Measurements from ENCODE around the gene ZNF467.

ZNF467 gene

DNA sequence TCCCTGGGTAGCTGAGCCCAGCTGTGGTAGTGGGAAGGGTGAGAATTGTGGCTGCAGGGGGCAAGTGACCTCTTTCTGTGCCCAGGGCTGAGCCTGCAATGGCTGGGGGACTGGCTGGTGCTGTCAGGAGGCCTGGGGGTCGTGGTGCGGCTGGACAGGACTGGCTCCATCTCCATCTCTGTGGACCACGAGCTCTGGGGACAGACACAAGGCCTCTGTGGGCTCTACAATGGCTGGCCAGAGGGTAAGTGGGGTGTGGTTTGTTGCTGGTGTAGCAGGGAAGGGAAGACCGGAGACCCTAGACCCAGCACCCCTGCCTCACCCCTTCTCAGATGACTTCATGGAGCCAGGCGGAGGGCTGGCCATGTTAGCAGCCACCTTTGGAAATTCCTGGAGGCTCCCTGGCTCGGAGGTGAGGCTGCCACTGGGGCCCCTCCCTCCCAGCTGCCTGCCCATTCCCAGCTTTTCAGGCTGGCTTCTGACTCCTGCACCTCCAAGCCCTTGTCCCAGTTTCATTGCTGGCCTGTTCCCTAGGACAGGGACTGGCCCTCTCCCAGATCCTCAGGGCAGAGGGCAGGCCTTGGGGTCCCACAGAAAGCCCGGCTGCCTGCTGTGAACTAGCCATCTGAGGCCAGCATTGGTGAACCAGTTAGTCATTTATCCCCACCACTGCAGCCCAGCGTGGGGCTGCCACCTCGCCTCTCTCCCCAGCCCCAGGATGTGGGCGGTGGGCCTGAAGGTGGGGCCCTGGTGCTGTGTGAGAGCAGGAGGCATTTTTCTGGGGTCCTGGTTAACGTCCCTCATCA, 5.5 kb upstream of the ZNF467 start:
- Histone ChIP-seq H3K4me3 (replicated peaks; ENCODE audit: insufficient read depth, low read length) (no peak overlapping the region), H3K27me3 (ENCODE audit: insufficient read depth, poor library complexity, severe bottlenecking) (no peaks in the 10 kb centered on the region), H3K27ac (replicated peaks) (no peak overlapping the region)
- no peak for TF ChIP-seq SPI1 (IDR thresholded peaks at IDR 0.05; ENCODE audit: borderline replicate concordance, low read depth)
- TF ChIP-seq, protein P1, sequence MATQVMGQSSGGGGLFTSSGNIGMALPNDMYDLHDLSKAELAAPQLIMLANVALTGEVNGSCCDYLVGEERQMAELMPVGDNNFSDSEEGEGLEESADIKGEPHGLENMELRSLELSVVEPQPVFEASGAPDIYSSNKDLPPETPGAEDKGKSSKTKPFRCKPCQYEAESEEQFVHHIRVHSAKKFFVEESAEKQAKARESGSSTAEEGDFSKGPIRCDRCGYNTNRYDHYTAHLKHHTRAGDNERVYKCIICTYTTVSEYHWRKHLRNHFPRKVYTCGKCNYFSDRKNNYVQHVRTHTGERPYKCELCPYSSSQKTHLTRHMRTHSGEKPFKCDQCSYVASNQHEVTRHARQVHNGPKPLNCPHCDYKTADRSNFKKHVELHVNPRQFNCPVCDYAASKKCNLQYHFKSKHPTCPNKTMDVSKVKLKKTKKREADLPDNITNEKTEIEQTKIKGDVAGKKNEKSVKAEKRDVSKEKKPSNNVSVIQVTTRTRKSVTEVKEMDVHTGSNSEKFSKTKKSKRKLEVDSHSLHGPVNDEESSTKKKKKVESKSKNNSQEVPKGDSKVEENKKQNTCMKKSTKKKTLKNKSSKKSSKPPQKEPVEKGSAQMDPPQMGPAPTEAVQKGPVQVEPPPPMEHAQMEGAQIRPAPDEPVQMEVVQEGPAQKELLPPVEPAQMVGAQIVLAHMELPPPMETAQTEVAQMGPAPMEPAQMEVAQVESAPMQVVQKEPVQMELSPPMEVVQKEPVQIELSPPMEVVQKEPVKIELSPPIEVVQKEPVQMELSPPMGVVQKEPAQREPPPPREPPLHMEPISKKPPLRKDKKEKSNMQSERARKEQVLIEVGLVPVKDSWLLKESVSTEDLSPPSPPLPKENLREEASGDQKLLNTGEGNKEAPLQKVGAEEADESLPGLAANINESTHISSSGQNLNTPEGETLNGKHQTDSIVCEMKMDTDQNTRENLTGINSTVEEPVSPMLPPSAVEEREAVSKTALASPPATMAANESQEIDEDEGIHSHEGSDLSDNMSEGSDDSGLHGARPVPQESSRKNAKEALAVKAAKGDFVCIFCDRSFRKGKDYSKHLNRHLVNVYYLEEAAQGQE (IDR thresholded peaks at IDR 0.05; ENCODE audit: insufficient replicate concordance, low read depth) = no peak
- DNase-seq (ENCODE audit: low read depth in 1 of 2, low spot score in 1 of 2) = no peak

DNA sequence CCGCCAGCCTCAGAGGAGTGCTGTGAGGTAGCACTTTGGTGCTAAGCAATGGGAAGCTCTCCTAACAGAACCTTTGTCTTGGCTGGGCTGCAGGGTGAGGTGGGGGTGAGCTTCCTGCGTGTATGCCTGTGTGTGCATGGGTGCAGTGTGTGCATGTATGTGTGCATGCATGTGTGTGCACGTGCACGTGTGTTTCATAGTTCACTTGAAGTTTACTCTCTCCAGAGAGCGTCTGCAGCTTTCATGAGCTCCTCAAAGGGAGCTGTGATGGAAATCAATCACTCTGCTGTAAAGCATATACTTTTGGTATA, 4.9 kb upstream of the ZNF467 start:
- no peak overlapping the region for H3K27ac ChIP-seq (replicated peaks)
- no peak for TF ChIP-seq POLR2AphosphoS5 (IDR thresholded peaks at IDR 0.05; ENCODE audit: low read depth)
- TF ChIP-seq SPI1 (IDR thresholded peaks at IDR 0.05; ENCODE audit: borderline replicate concordance, low read depth) = no peak
- TF ChIP-seq, protein P1 (IDR thresholded peaks at IDR 0.05; ENCODE audit: insufficient replicate concordance, low read depth) = no peak
- no peak for TF ChIP-seq GABPA (IDR thresholded peaks at IDR 0.05; ENCODE audit: low read depth)
- no peak for DNase-seq (ENCODE audit: low read depth in 1 of 2, low spot score in 1 of 2)
- H3K4me3 ChIP-seq (replicated peaks; ENCODE audit: insufficient read depth, low read length) = no peak overlapping the region
- H3K27me3 ChIP-seq (ENCODE audit: insufficient read depth, poor library complexity, severe bottlenecking) = peaks cover 2% of the 10 kb centered on the region

DNA sequence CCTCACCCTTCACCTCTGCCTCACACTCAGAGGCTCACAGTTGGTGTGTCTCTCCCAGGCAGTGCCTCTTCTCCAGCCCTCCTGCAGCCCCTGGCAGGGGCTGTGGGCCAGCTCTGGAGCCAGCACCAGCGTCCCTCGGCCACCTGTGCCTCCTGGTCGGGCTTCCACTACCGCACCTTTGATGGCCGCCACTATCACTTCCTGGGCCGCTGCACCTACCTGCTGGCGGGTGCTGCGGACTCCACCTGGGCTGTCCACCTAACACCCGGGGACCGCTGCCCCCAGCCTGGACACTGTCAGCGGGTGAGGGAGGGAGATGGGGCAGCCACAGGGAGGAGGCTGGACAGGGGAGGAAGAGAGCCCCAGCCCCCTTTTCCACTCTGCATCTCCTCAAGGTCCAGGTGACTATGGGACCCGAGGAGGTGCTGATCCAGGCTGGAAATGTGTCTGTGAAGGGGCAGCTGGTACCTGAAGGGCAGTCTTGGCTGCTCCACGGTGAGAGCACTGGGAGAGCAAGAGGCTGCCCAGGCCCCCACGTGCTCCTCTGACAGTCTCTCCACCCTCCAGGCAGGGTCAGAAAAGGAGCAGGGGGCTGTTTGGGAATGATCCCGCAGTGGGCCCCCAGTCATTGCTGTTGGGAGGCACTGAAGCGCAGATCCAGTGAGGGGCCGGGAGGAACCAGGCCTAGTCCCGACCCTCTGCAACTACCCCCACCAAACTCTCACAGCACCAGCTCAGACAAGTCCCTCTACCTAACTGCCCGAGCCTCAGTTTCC, 4.4 kb upstream of the ZNF467 start:
- no peak overlapping the region for H3K4me3 ChIP-seq (replicated peaks; ENCODE audit: insufficient read depth, low read length)
- H3K27ac ChIP-seq (replicated peaks) = no peak overlapping the region
- TF ChIP-seq, protein P2, sequence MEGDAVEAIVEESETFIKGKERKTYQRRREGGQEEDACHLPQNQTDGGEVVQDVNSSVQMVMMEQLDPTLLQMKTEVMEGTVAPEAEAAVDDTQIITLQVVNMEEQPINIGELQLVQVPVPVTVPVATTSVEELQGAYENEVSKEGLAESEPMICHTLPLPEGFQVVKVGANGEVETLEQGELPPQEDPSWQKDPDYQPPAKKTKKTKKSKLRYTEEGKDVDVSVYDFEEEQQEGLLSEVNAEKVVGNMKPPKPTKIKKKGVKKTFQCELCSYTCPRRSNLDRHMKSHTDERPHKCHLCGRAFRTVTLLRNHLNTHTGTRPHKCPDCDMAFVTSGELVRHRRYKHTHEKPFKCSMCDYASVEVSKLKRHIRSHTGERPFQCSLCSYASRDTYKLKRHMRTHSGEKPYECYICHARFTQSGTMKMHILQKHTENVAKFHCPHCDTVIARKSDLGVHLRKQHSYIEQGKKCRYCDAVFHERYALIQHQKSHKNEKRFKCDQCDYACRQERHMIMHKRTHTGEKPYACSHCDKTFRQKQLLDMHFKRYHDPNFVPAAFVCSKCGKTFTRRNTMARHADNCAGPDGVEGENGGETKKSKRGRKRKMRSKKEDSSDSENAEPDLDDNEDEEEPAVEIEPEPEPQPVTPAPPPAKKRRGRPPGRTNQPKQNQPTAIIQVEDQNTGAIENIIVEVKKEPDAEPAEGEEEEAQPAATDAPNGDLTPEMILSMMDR (IDR thresholded peaks at IDR 0.05; ENCODE audit: insufficient read depth, low read length) = no peak
- TF ChIP-seq SPI1 (IDR thresholded peaks at IDR 0.05; ENCODE audit: borderline replicate concordance, low read depth) (no peak), POLR2AphosphoS5 (IDR thresholded peaks at IDR 0.05; ENCODE audit: low read depth) (no peak), GABPA (IDR thresholded peaks at IDR 0.05; ENCODE audit: low read depth) (no peak)
- TF ChIP-seq, protein P1 (IDR thresholded peaks at IDR 0.05; ENCODE audit: insufficient replicate concordance, low read depth) = no peak
- no peak for DNase-seq (ENCODE audit: low read depth in 1 of 2, low spot score in 1 of 2)
- peaks cover 2% of the 10 kb centered on the region for H3K27me3 ChIP-seq (ENCODE audit: insufficient read depth, poor library complexity, severe bottlenecking)
